C1 segment of cervical spinal cord (tissue), 14 donors: Measurements from ENCODE around the gene NDUFS6.

ENCODE experiments used
- DNase-seq, 14 donors: peaks; one replicate each; lab custom pipeline; 2025; lab: John Stamatoyannopoulos, UW

The NDUFS6 gene

GRCh38 chr5:1765141-1765879 is 35.9 kb upstream of the NDUFS6 start:
- no peak for DNase-seq

GRCh38 chr5:1765880-1766235 is 35.3 kb upstream of the NDUFS6 start:
- DNase-seq: no peak

GRCh38 chr5:1767524-1768282 is 33.5 kb upstream of the NDUFS6 start:
- no peak for DNase-seq

- no peak for DNase-seq
These were observed 32.8 kb upstream of the NDUFS6 start for GRCh38 chr5:1768283-1769000.

DNA sequence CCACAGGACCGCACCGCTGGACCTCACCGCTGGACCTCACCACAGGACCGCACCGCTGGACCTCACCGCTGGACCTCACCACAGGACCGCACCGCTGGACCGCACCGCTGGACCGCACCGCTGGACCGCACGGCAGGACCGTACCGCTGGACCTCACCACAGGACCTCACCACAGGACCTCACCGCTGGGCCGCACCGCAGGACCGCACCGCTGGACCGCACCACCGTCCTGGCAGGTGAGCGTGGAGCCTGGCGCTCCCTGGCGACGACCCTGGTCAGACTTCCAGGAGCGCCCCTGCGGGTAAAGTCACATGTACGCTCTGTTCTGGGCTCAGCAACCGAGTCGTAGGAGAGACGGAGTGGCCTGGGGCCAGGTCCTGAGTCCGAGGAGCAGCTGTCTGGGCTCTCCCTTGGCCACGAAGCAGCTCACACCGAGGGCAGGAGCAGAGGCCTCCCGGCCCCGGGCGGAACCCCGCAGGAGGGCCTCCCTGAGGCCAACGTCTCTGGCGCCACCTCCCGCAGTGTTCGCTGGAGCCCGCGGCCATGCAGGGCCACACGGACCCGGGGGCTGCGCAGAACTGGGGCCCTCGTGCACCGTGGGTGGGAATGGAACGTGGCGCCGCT is 32.1 kb upstream of the NDUFS6 start:
- DNase-seq: no peak

DNA sequence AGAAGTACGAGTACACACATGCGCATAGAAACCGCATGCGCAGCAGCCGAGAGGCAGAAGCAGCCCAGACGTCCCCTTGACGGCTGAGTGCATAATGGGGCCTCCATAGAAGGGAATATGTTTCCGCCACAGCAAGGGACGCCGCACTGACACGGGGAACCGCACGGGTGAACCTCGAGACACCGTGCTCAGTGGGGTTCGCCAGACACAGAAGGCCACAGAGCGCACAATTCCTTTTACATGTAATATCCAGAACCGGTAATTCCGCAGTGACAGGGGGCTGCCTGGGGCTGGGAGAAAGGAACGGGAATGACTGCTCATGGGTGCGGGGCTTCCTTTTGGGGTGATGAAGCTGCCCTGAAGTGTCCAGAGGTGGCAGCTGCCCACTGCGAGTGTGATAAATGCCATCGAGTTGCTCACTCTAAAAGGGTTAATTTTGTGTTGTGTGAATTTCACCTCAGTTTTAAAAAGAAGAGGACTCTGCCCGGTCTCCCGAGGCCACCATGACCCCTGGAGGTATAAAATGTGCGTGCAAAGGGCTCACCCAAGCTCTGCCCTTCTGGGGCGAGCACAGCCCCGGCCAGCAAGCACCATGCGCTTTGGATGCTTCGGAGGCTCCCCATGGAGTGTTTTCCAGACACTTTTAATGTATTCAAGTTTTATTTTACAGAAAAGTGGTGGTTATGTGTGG is 31.3 kb upstream of the NDUFS6 start:
- DNase-seq: no peak

GRCh38 chr5:1770443-1770802 is 30.8 kb upstream of the NDUFS6 start:
- DNase-seq: no peak

DNA sequence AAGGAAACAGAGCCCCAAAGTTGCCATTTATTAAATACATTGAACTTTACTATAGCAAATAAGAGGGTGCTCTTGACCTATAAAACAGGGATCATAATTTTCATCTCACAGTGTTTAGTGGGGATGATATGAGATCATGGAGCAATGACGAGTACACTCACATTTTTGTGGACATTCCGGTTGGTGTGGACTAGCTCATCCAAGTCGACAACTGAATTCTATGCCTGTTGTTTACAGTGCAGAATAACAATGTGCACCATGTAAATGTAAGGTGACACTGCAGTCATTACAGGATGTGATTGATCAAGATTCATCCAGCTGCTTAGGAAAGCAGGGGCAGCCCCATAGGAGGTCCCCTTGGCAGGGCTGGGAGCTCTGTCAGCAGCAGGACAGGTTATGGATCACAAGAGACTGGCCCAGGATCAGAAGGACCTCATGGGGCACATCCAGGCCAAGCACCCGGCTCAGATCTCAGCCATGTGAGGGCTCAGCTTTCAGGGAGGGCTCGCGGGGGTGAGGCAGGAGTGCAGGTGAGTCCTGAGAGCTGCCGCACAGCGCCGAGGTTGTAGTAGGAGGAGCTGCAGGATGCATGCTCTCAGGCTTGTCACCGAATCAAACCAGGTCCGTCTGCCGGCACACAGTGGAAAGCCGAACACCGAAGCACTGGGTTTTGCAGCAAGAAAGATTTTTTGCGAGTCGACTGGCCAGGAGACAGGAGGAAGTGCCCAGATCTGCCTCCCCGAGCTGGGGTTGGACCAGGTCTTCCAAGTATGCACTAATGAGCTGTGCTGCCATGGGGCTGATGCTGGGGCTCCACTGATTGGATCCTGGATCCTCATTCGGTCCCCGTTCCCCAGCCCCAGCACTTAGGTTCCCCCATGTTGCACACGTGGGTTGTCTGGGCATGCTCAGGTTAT is 29.8 kb upstream of the NDUFS6 start:
- DNase-seq: no peak

GRCh38 chr5:1772634-1773033 is 28.6 kb upstream of the NDUFS6 start:
- no peak for DNase-seq

DNA sequence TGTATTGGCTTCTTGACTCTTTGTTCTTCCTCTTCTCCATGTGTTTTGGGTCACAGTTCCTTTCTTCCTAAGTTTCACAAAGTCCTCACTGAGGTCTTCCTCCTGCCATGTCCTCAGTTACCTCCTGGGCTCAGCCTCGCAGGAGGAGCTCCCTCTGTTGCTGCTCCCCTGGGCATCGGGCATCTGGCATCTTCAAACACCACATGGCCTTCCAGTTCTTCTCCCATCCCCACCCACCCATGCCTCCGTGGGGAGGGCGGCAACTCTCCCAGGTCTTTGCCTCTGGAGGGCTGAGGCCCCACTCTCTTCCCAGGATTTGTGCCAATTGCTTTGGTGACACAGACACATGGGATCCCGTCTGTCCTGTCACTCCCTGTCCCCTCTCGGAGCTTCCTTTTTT is 24.4 kb upstream of the NDUFS6 start:
- DNase-seq: no peak

DNA sequence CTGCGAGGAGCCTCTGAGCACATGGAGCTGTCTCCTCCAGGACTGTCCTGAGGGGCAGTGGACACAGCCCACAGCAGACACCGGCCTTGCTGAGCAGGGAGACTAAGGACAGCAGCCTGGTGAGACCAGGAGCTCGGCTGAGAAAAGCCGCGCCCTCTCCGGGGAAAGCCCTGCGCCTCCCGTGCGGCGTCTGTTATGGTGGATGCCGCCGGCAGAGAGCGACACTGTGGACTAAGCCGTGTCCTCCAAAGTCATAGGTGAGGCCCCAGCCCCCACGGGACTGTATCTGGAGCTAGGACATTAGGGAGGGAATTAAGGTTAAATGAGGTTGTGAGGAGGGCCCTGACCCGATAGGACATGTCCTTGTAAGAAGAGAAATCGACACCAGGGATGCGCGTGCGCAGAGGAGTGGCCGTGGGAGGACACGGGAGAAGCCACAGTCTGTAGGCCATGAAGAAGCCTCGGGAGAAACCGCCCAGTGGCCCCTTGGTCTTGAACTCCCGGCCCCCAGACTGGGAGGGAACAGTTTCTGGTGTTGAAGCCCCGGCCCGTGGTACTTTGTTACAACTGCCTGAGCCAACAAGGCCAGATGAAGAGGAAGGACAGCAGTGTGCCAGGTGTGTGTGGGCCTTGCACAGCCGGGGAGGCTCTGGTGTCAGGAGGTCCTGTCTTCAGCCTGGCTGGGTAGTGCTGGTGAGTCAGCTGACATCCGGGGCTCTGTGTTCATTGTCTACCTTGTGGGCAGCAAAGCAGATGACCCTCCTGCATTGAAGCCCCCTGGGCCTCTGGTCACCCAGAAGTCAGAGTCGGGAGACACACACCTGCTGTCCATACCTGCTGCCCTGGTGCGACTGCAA is 23.7 kb upstream of the NDUFS6 start:
- DNase-seq: no peak

DNA sequence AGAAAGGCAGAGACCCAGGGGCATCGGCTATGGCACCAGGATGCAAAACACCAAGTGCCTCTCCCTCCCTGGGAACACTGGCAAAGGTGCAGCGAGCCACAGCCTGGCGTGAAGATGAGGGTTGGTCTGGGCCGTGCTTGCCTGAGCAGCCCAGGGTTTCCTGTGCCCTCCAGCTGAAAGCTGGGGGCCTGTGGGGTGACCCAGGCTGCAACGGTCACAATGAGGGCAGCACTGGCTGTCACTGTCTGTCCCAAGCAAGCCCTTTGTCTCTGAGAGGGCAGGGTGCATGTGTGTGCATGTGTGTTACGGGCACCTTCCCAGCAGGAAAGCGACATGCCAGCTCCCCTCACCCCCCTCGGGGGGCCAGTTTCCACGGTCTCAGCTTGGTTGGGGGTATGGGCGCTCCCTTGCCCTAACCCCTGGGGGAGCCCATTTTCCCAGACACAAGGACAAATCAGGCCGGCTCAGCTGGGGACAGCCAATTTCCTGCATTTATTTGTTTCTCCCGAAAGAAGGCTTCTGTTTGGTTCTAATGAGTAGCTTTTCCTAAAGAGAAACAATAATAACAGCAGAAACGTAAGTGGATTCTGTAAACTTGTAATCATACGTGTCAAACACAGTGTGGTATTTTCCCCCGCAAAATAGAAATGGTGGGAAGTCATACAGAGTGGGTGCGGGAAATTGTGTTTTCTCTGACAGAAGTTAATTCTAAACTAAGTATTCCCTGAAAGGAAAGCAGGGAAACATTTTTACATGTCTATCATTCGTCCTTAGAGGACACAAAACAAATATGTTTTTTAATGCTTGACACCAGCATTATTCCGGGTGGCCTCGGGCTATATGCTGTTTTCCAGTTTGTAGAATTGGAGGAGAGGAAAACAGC is 22.8 kb upstream of the NDUFS6 start:
- no peak for DNase-seq

GRCh38 chr5:1779021-1779680 is 22.1 kb upstream of the NDUFS6 start:
- no peak for DNase-seq

- DNase-seq: no peak
These were observed 21.2 kb upstream of the NDUFS6 start for GRCh38 chr5:1779782-1780613.

- DNase-seq: no peak
These were observed 20.6 kb upstream of the NDUFS6 start for GRCh38 chr5:1780614-1780930.

GRCh38 chr5:1781107-1781506 is 20.1 kb upstream of the NDUFS6 start:
- no peak for DNase-seq

DNA sequence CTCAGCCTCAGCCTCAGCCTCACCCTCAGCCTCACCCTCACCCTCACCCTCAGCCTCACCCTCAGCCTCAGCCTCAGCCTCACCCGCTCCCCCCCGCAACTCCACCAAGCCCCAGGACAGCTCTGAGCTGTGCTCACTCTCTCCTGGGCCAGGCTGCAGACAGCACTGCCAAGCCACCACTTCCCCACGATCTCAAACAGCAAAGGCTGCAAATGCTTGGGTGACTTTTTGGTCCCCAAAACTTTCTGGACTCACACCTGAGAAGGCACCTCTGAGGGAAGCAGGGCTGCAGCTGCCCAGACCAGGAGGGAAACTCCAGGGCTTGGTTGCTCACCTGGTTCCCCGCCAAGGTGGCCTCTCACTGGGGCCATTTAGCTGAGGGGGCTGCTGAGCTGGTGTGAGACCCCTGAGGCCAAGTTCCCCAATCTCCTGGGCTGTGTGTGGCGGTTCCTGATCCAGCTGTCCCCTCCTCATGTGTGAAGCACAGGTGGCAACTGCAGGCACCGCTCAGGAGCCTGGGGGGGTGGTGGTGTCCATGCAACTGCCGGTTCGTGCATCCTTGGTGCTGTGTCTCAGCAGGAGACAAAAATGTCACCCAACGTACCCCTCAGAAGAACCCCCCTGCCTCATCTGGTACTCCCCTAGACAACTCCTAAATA is 19.4 kb upstream of the NDUFS6 start:
- DNase-seq: no peak
